ENCODE measurements around the gene AADACL4. TPM values are rescaled to one million over a fixed set of nuclear protein-coding genes. Genes with fewer than 3 reads are reported as not detected.

Gene AADACL4
- total and polyA plus RNA-seq, 3 donors from 2014 or later = 0.66 TPM; not detected in 2

- Histone ChIP-seq H3K36me3 (ENCODE audit: low read depth, missing control alignments) (no peaks in the 10 kb centered on the region), H3K27me3 (no peaks in the 10 kb centered on the region), H3K9me3 (no peaks in the 10 kb centered on the region), H3K27ac (no peak overlapping the region), H3K4me3 (no peak overlapping the region), H3K4me1 (no peaks in the 10 kb centered on the region)
- intact Hi-C loops (cut with DNase I; ENCODE audit: low total_unique reads) = no loop called here
- WGBS, 2 donors = 85 to 89% methylated on average over 3 of the region's 3 CpGs
- DNase-seq = no peak
- TF ChIP-seq CTCF (IDR thresholded peaks at IDR 0.05) = no peak
Observed at GRCh38 chr1:12696658-12697057, 52.8 kb downstream of the AADACL4 start.

GRCh38 chr1:12697397-12697796, 53.5 kb downstream of the AADACL4 start:
- Histone ChIP-seq H3K4me3 (no peak overlapping the region), H3K36me3 (ENCODE audit: low read depth, missing control alignments) (no peaks in the 10 kb centered on the region), H3K27ac (no peak overlapping the region), H3K27me3 (no peaks in the 10 kb centered on the region), H3K9me3 (no peaks in the 10 kb centered on the region), H3K4me1 (no peaks in the 10 kb centered on the region)
- DNase-seq = no peak
- TF ChIP-seq CTCF (IDR thresholded peaks at IDR 0.05) (no peak), POLR2A (IDR thresholded peaks at IDR 0.05) (no peak)
- intact Hi-C loops (cut with DNase I; ENCODE audit: low total_unique reads) = no loop called here
- WGBS, 2 donors = 85 to 87% methylated on average over 3 of the region's 3 CpGs

- Histone ChIP-seq H3K36me3 (ENCODE audit: low read depth, missing control alignments) (no peaks in the 10 kb centered on the region), H3K9me3 (no peaks in the 10 kb centered on the region), H3K27me3 (no peaks in the 10 kb centered on the region), H3K4me1 (no peaks in the 10 kb centered on the region), H3K4me3 (no peak overlapping the region), H3K27ac (no peak overlapping the region)
- 80 to 87% methylated on average over 6 of the region's 6 CpGs for WGBS, 2 donors
- DNase-seq = no peak
- TF ChIP-seq POLR2A (IDR thresholded peaks at IDR 0.05) (no peak), CTCF (IDR thresholded peaks at IDR 0.05) (no peak)
- intact Hi-C loops (cut with DNase I; ENCODE audit: low total_unique reads) = no loop called here
Observed at GRCh38 chr1:12703821-12704451, 60.1 kb downstream of the AADACL4 start.

- Histone ChIP-seq H3K36me3 (ENCODE audit: low read depth, missing control alignments) (no peaks in the 10 kb centered on the region), H3K27ac (no peak overlapping the region), H3K4me3 (no peak overlapping the region), H3K27me3 (no peaks in the 10 kb centered on the region), H3K4me1 (no peaks in the 10 kb centered on the region), H3K9me3 (no peaks in the 10 kb centered on the region)
- DNase-seq = no peak
- intact Hi-C loops (cut with DNase I; ENCODE audit: low total_unique reads) = no loop called here
- TF ChIP-seq CTCF (IDR thresholded peaks at IDR 0.05) (no peak), POLR2A (IDR thresholded peaks at IDR 0.05) (no peak)
- WGBS, 2 donors = 79 to 86% methylated on average over 2 to 3 of the region's 3 CpGs
Observed at GRCh38 chr1:12706061-12706460, 62.2 kb downstream of the AADACL4 start.

GRCh38 chr1:12708396-12709090, 64.7 kb downstream of the AADACL4 start:
- no peak for DNase-seq
- intact Hi-C loops (cut with DNase I; ENCODE audit: low total_unique reads) = no loop called here
- no peaks in the 10 kb centered on the region for H3K4me1 ChIP-seq
- no peak overlapping the region for H3K4me3 ChIP-seq
- TF ChIP-seq CTCF (IDR thresholded peaks at IDR 0.05) = no peak
- TF ChIP-seq POLR2A (IDR thresholded peaks at IDR 0.05) = no peak
- H3K9me3 ChIP-seq = no peaks in the 10 kb centered on the region
- 74 to 79% methylated on average over 4 of the region's 4 CpGs for WGBS, 2 donors
- H3K36me3 ChIP-seq (ENCODE audit: low read depth, missing control alignments) = no peaks in the 10 kb centered on the region
- H3K27ac ChIP-seq = no peak overlapping the region
- H3K27me3 ChIP-seq = no peaks in the 10 kb centered on the region
